Right renal cortex interstitium (tissue), 3 donors: ENCODE data around the gene ECT2. TPM values are rescaled to one million over a fixed set of nuclear protein-coding genes. Genes with fewer than 3 reads are reported as not detected.
"Not testable (repeated sequence)": the region's sequence is repeated elsewhere in the genome, so short reads cannot be mapped to it uniquely, and the experiment has no call there.

Source experiments
- DNase-seq, 3 donors: peaks; one replicate each; pipeline ENCODE4 v3.0.0-alpha.2; 2013; ENCODE audit warnings: low read depth in 3 of 3, low spot score in 2 of 3
- polyA plus RNA-seq, 3 donors: library from polyadenylated mRNA; unstranded; fragments of 120-200 nt; gene quantifications; one replicate each; pipeline ENCODE4 v1.2.1, GENCODE V29; 2013; ENCODE audit not compliant: insufficient read length in 3 of 3

ECT2 gene
- polyA plus RNA-seq, 3 donors: 33.7 to 42.3 (median 38.6) TPM

GRCh38 chr3:172855037-172855436 is 104.5 kb downstream of the ECT2 start:
- DNase-seq: no peak

DNA sequence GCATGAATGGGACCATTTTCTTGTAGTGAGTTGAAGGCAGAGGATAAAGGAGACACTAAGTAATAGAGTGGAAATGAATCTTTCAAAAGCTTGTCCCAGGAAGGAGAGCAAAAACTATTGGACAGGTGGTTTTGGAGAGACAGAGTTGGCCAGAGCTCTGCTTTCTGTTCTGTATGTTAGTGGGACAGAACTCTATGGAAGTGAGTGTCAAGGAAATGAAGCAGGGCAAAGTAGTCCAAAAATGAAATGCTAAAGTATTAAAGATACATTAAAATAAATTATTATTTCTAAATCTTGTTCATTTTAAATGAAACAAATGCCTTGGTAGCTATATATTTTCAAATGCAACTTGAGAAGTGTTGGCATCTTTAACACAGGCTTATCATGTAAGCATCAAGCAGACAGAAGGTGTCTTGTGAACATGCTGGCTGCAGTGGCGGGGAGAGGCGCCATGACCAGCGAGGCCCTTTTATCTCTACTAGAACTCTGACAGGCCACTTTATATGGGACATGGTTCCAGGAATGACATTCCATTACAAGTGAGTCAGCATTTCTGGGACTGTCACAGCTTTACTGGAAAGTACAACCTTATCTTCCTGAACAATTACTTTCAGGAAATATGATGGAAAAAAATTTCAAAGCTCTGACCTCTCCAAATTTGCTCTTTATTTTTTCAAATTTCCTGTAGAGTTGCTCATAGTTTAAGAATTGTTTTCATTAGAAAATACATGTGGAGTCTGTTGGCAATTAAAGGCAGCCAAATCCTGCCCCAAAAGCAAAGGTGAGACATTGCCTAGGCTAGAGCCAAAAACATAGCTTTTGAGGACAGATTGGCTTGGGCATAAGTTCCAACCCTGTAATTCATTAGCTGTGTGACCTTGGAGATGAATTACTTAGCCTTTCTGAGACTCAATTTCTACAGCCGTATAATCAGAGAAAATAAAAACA is 106.5 kb downstream of the ECT2 start:
- no peak for DNase-seq

GRCh38 chr3:172859041-172859440 is 108.5 kb downstream of the ECT2 start:
- no peak for DNase-seq

GRCh38 chr3:172866726-172867350 is 116.3 kb downstream of the ECT2 start:
- DNase-seq: not testable (repeated sequence)

- no peak for DNase-seq
Measured at GRCh38 chr3:172868582-172869200, 118.2 kb downstream of the ECT2 start.

GRCh38 chr3:172869368-172869771 is 118.8 kb downstream of the ECT2 start:
- no peak for DNase-seq

- no peak for DNase-seq
Measured at GRCh38 chr3:172869784-172870518, 119.4 kb downstream of the ECT2 start.

Other genes with a start within 250 kb of the ECT2 start
- 10 to 100 TPM; 44.3 to 70.4 (median 55.0) TPM for gene TNFSF10, start 227.3 kb upstream of the ECT2 start, polyA plus RNA-seq
- 1 to 10 TPM; 4.0 to 4.8 (median 4.3) TPM for gene NCEH1, start 39.7 kb upstream of the ECT2 start, polyA plus RNA-seq